Measurements from ENCODE around the gene HSD3B1.
"Not testable (repeated sequence)": the region's sequence is repeated elsewhere in the genome, so short reads cannot be mapped to it uniquely, and the experiment has no call there.

Gene HSD3B1

DNA sequence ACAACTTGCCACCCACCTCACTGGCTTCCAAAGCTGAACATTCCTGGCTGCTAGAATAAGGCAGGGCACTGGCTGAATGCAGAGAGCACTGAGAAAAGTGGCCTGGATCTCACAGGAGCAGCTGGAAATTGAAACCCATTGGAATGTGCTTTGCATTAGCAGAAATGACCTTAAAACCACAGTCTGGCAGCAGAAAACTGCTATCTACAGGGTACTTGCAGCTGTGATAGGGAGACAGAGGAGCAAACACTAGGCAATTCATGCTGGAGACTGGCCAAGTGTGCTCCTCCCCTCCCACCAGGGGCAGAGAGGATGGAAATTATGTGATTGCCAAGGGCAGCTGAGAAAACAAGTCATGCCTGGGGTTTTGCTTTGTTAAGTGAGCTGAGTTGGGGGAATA lies 47.2 kb downstream of the HSD3B1 start:
- no peak for DNase-seq (ENCODE audit: low read depth)

DNA sequence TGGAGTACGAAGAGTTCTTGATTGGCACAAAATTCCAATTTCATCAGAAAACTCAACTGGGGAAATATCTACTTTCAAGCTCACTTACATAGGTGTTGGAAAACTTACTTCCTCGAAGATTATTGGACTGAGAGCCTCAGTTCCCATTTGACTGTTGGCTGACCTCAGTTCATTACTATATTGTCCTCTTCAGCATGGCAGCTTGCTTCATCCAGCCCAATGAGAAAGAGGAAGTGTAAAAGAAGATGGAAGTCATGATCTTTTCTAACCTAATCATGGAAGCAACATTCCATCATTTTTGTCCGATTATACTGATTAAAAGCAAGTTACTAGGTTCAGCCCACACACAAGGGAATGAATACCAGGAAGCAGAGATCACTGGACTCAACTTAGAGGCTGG lies 49.4 kb downstream of the HSD3B1 start:
- no peak for DNase-seq (ENCODE audit: low read depth)

DNA sequence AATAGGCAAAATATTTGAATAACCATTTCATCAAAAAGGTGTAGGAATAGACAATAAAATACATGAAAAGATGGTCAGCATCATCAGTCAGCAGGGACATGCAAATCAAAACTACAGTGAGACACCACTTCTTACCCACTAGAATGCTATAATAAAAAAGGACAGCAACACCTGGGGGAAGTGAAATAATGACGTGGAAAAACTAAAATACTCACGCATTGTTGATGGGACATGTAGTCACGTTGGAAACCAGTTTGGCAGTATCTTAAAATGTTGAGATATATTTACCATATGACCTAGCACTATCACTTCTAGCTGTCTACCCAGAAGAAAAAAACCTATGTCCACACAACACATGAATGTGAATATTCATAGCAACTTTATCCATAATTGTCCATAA lies 53.4 kb downstream of the HSD3B1 start:
- DNase-seq (ENCODE audit: low read depth): not testable (repeated sequence)

DNA sequence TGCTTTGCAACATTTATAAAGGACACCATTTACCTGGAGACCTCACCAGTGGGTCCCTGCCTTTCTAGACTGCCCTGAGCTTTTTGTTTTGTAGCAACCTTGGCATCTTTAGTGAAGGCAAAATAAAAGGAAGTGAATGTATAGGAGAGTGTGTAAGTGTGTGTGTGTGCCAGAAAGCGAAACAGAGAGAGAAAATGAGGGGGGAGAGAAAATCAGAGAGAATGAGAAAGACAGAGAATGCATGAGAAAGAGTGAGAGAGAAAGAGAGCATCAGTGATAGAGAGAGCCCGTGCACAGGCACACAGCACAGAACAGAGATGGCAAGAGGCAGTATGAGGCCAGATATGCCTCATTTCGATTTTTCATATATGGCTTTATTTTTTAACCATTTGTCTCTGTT lies 57.5 kb downstream of the HSD3B1 start:
- no peak for DNase-seq (ENCODE audit: low read depth)
